ENCODE data around the gene ICAM2. TPM values are rescaled to one million over a fixed set of nuclear protein-coding genes. Genes with fewer than 3 reads are reported as not detected.
"Not testable (repeated sequence)": the region's sequence is repeated elsewhere in the genome, so short reads cannot be mapped to it uniquely, and the experiment has no call there.

The ICAM2 gene
- total RNA-seq, 1 donor from 2014 or later: 85.6 TPM

GRCh38 chr17:63985387-63986140, 34.9 kb downstream of the ICAM2 start:
- Mint-ChIP-seq H3K27me3 (ENCODE audit: low read depth) (no peaks in the 10 kb centered on the region), H3K4me3 (ENCODE audit: low read depth) (no peak overlapping the region), H3K9me3 (peaks cover 11% of the 10 kb centered on the region), H3K4me1 (ENCODE audit: low read depth) (peaks cover 24% of the 10 kb centered on the region), H3K36me3 (ENCODE audit: low read depth) (peaks cover 6% of the 10 kb centered on the region), H3K27ac (peak overlapping the region; percentile 73)
- intact Hi-C loops (cut with micrococcal nuclease): loop anchor here (2.0 to 5.0 kb wide), 2 partner anchors 38 to 67 kb away; partner anchors contain the start of gene GH1
- no peak for DNase-seq (ENCODE audit: low spot score)

GRCh38 chr17:63984651-63985386, 35.6 kb downstream of the ICAM2 start:
- H3K36me3 Mint-ChIP-seq (ENCODE audit: low read depth): peaks cover 6% of the 10 kb centered on the region
- peak overlapping the region; percentile 73 for H3K27ac Mint-ChIP-seq
- intact Hi-C loops (cut with micrococcal nuclease): loop anchor here (2.0 to 5.0 kb wide), 2 partner anchors 38 to 66 kb away; partner anchors contain the start of gene GH1
- no peaks in the 10 kb centered on the region for H3K27me3 Mint-ChIP-seq (ENCODE audit: low read depth)
- H3K4me3 Mint-ChIP-seq (ENCODE audit: low read depth): no peak overlapping the region
- peaks cover 11% of the 10 kb centered on the region for H3K9me3 Mint-ChIP-seq
- peak; percentile 50 for DNase-seq (ENCODE audit: low spot score)
- peaks cover 18% of the 10 kb centered on the region for H3K4me1 Mint-ChIP-seq (ENCODE audit: low read depth)

GRCh38 chr17:63984236-63984635, 36.2 kb downstream of the ICAM2 start:
- intact Hi-C loops (cut with micrococcal nuclease): loop anchor here (2.0 kb wide), 1 partner anchor 65 kb away; the partner anchor contains the start of gene GH1
- H3K27ac Mint-ChIP-seq: no peak overlapping the region
- peaks cover 15% of the 10 kb centered on the region for H3K4me1 Mint-ChIP-seq (ENCODE audit: low read depth)
- peaks cover 6% of the 10 kb centered on the region for H3K36me3 Mint-ChIP-seq (ENCODE audit: low read depth)
- H3K9me3 Mint-ChIP-seq: peaks cover 11% of the 10 kb centered on the region
- H3K27me3 Mint-ChIP-seq (ENCODE audit: low read depth): no peaks in the 10 kb centered on the region
- DNase-seq (ENCODE audit: low spot score): no peak
- no peak overlapping the region for H3K4me3 Mint-ChIP-seq (ENCODE audit: low read depth)

- intact Hi-C loops (cut with micrococcal nuclease): no loop called here
- H3K4me3 Mint-ChIP-seq (ENCODE audit: low read depth): no peak overlapping the region
- peaks cover 15% of the 10 kb centered on the region for H3K4me1 Mint-ChIP-seq (ENCODE audit: low read depth)
- H3K27ac Mint-ChIP-seq: no peak overlapping the region
- H3K27me3 Mint-ChIP-seq (ENCODE audit: low read depth): no peaks in the 10 kb centered on the region
- peaks cover 6% of the 10 kb centered on the region for H3K36me3 Mint-ChIP-seq (ENCODE audit: low read depth)
- H3K9me3 Mint-ChIP-seq: peaks cover 11% of the 10 kb centered on the region
- no peak for DNase-seq (ENCODE audit: low spot score)
These were observed 37.1 kb downstream of the ICAM2 start for GRCh38 chr17:63983320-63983719.

GRCh38 chr17:63982641-63983040, 37.8 kb downstream of the ICAM2 start:
- H3K36me3 Mint-ChIP-seq (ENCODE audit: low read depth); H3K27me3 Mint-ChIP-seq (ENCODE audit: low read depth); intact Hi-C loops (cut with micrococcal nuclease); DNase-seq (ENCODE audit: low spot score); H3K27ac Mint-ChIP-seq; H3K4me3 Mint-ChIP-seq (ENCODE audit: low read depth): not testable (repeated sequence)
- peaks cover 15% of the 10 kb centered on the region for H3K4me1 Mint-ChIP-seq (ENCODE audit: low read depth)
- peaks cover 11% of the 10 kb centered on the region for H3K9me3 Mint-ChIP-seq

GRCh38 chr17:63978272-63979200, 41.9 kb downstream of the ICAM2 start:
- peaks cover 11% of the 10 kb centered on the region for H3K9me3 Mint-ChIP-seq
- H3K4me1 Mint-ChIP-seq (ENCODE audit: low read depth): peaks cover 15% of the 10 kb centered on the region
- intact Hi-C loops (cut with micrococcal nuclease): no loop called here
- H3K4me3 Mint-ChIP-seq (ENCODE audit: low read depth): no peak overlapping the region
- peaks cover 6% of the 10 kb centered on the region for H3K36me3 Mint-ChIP-seq (ENCODE audit: low read depth)
- no peak for DNase-seq (ENCODE audit: low spot score)
- no peaks in the 10 kb centered on the region for H3K27me3 Mint-ChIP-seq (ENCODE audit: low read depth)
- no peak overlapping the region for H3K27ac Mint-ChIP-seq

- intact Hi-C loops (cut with micrococcal nuclease): no loop called here
- H3K9me3 Mint-ChIP-seq: peaks cover under 1% of the 10 kb centered on the region
- H3K27ac Mint-ChIP-seq: no peak overlapping the region
- H3K4me1 Mint-ChIP-seq (ENCODE audit: low read depth): peaks cover 15% of the 10 kb centered on the region
- H3K4me3 Mint-ChIP-seq (ENCODE audit: low read depth): no peak overlapping the region
- no peak for DNase-seq (ENCODE audit: low spot score)
- H3K36me3 Mint-ChIP-seq (ENCODE audit: low read depth): no peaks in the 10 kb centered on the region
- H3K27me3 Mint-ChIP-seq (ENCODE audit: low read depth): no peaks in the 10 kb centered on the region
These were observed 43.7 kb downstream of the ICAM2 start for GRCh38 chr17:63976702-63977101.

- Mint-ChIP-seq H3K27me3 (ENCODE audit: low read depth) (no peaks in the 10 kb centered on the region), H3K4me1 (ENCODE audit: low read depth) (peaks cover 15% of the 10 kb centered on the region), H3K36me3 (ENCODE audit: low read depth) (no peaks in the 10 kb centered on the region), H3K27ac (no peak overlapping the region), H3K4me3 (ENCODE audit: low read depth) (no peak overlapping the region), H3K9me3 (no peaks in the 10 kb centered on the region)
- no peak for DNase-seq (ENCODE audit: low spot score)
- intact Hi-C loops (cut with micrococcal nuclease): no loop called here
These were observed 44.8 kb downstream of the ICAM2 start for GRCh38 chr17:63975541-63976092.

- H3K36me3 Mint-ChIP-seq (ENCODE audit: low read depth): no peaks in the 10 kb centered on the region
- peaks cover 15% of the 10 kb centered on the region for H3K4me1 Mint-ChIP-seq (ENCODE audit: low read depth)
- no peak for DNase-seq (ENCODE audit: low spot score)
- H3K4me3 Mint-ChIP-seq (ENCODE audit: low read depth): no peak overlapping the region
- H3K9me3 Mint-ChIP-seq: no peaks in the 10 kb centered on the region
- H3K27ac Mint-ChIP-seq: no peak overlapping the region
- intact Hi-C loops (cut with micrococcal nuclease): no loop called here
- no peaks in the 10 kb centered on the region for H3K27me3 Mint-ChIP-seq (ENCODE audit: low read depth)
These were observed 45.7 kb downstream of the ICAM2 start for GRCh38 chr17:63974594-63975192.

- no peak overlapping the region for H3K27ac Mint-ChIP-seq
These were observed 46.4 kb downstream of the ICAM2 start for GRCh38 chr17:63973930-63974593.

GRCh38 chr17:63973247-63973646, 47.2 kb downstream of the ICAM2 start:
- Mint-ChIP-seq H3K27ac (no peak overlapping the region), H3K9me3 (no peaks in the 10 kb centered on the region), H3K4me1 (ENCODE audit: low read depth) (peaks cover 15% of the 10 kb centered on the region), H3K36me3 (ENCODE audit: low read depth) (no peaks in the 10 kb centered on the region), H3K4me3 (ENCODE audit: low read depth) (no peak overlapping the region), H3K27me3 (ENCODE audit: low read depth) (no peaks in the 10 kb centered on the region)
- intact Hi-C loops (cut with micrococcal nuclease): no loop called here
- no peak for DNase-seq (ENCODE audit: low spot score)

More at GRCh38 chr17:63973930-63974593, 46.4 kb downstream of the ICAM2 start:
- DNase-seq (ENCODE audit: low spot score): no peak
- Mint-ChIP-seq H3K4me3 (ENCODE audit: low read depth) (no peak overlapping the region), H3K36me3 (ENCODE audit: low read depth) (no peaks in the 10 kb centered on the region), H3K9me3 (no peaks in the 10 kb centered on the region), H3K4me1 (ENCODE audit: low read depth) (peaks cover 15% of the 10 kb centered on the region), H3K27me3 (ENCODE audit: low read depth) (no peaks in the 10 kb centered on the region)
- intact Hi-C loops (cut with micrococcal nuclease): no loop called here
